Ascending aorta (tissue), 2 donors: Measurements from ENCODE around the gene TAS1R1. TPM values are rescaled to one million over a fixed set of nuclear protein-coding genes. Genes with fewer than 3 reads are reported as not detected.

ENCODE experiments used
- DNase-seq, 2 donors: peaks; one replicate each; pipeline ENCODE4 v3.0.0-alpha.2; 2019; ENCODE audit warnings: low spot score in 2 of 2
- H3K27ac ChIP-seq, 2 donors: fragments of 200-600 bp; sonication (generic); one replicate each; pipeline ENCODE4 v1.5.1; 2016 to 2017; ENCODE audit warnings: mild to moderate bottlenecking in 1 of 2
- H3K27me3 ChIP-seq: fragments of 200-600 bp; sonication (generic); one replicate; pipeline ENCODE4 v1.5.1; 2017
- H3K36me3 ChIP-seq, 2 donors: fragments of 200-600 bp; sonication (generic); one replicate each; pipeline ENCODE4 v1.5.1; 2016
- H3K4me1 ChIP-seq, 2 donors: fragments of 200-600 bp; sonication (generic); one replicate each; pipeline ENCODE4 v1.5.1; 2016 to 2017; ENCODE audit warnings: mild to moderate bottlenecking in 1 of 2
- H3K4me3 ChIP-seq, 2 donors: fragments of 200-600 bp; sonication (generic); one replicate each; pipeline ENCODE4 v1.5.1; 2016 to 2017; ENCODE audit warnings: mild to moderate bottlenecking in 1 of 2
- H3K9me3 ChIP-seq, 2 donors: fragments of 200-600 bp; sonication (generic); one replicate each; pipeline ENCODE4 v1.5.1; 2016
- intact Hi-C: fragments of 100-400 bp; cut with DNase I; formaldehyde crosslinking; loops from one replicate; pipeline ENCODE4 v1.15.1; 2023
- total RNA-seq: library from RNA; depleted of rRNA; stranded (reverse); fragments of >200 nt; gene quantifications from one replicate; pipeline ENCODE4 v1.1.0, GENCODE V29; 2016
- TF ChIP-seq, protein P1 (sequence below), 3 experiments: fragments of 200-600 bp in 2 of 3; fragments of 450-650 bp in 1 of 3; sonication (generic) in 2 of 3; IDR thresholded peaks; one replicate each; pipeline ENCODE4 v1.5.1; 2016 to 2019; ENCODE audit warnings: antibody characterized with exemption in 3 of 3, mild to moderate bottlenecking in 1 of 3, moderate library complexity in 1 of 3

TAS1R1 gene
- total RNA-seq, 1 donor from 2014 or later, result not detected

DNA sequence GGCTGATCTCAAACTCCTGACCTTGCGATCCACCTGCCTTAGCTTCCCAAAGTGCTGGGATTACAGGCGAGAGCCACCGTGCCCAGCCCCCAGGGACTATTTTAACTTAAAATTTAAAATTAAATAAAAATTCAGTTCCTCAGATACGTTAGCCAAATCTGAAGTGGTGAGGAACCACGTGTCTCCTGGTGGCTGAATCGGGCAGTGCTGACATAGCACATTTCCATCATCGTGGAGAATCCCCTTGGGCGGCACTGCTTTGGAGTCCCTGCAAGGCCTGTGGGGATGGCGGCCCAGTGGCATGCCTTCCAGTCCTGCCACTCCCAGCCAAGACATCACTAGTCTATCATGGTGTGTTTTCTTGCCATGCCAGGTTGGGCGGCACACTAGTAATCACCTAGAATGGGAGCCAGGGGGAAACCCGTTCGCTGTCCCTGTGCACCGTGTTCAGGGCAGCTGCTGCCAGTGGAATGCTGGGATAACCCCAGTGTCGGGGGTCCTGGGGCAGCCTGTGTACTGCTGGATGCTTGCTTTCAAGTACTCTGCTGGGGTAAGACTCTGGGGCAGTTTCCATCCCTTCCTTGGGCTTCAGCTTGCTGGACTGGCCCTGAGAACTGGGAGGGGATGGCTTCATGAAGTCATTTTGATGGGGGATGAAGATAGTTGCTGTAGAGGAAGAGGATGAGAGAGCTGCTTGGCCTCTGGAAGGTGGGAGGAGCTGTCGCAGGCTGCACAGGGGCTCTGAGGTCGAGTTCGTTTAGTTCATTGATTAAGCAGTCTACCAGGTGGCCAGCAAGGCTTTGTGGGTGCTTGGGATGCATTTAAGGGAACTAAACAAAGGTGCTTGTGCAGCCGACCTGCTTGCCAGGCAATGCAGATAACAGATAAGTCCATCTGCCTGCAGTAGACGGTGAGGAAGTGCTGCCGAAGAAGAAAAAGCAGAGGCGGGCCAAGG lies 29.3 kb downstream of the TAS1R1 start:
- Histone ChIP-seq H3K4me1 (peaks cover 15 to 32% of the 10 kb centered on the region in 2 donors), H3K27me3 (no peaks in the 10 kb centered on the region), H3K27ac (no peak overlapping the region), H3K9me3 (no peaks in the 10 kb centered on the region), H3K4me3 (no peak overlapping the region), H3K36me3 (peaks cover 12 to 18% of the 10 kb centered on the region in 2 donors)
- DNase-seq, result no peak
- TF ChIP-seq, protein P1, sequence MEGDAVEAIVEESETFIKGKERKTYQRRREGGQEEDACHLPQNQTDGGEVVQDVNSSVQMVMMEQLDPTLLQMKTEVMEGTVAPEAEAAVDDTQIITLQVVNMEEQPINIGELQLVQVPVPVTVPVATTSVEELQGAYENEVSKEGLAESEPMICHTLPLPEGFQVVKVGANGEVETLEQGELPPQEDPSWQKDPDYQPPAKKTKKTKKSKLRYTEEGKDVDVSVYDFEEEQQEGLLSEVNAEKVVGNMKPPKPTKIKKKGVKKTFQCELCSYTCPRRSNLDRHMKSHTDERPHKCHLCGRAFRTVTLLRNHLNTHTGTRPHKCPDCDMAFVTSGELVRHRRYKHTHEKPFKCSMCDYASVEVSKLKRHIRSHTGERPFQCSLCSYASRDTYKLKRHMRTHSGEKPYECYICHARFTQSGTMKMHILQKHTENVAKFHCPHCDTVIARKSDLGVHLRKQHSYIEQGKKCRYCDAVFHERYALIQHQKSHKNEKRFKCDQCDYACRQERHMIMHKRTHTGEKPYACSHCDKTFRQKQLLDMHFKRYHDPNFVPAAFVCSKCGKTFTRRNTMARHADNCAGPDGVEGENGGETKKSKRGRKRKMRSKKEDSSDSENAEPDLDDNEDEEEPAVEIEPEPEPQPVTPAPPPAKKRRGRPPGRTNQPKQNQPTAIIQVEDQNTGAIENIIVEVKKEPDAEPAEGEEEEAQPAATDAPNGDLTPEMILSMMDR (IDR thresholded peaks at IDR 0.05), result no peak
- intact Hi-C loops, result no loop called here

DNA sequence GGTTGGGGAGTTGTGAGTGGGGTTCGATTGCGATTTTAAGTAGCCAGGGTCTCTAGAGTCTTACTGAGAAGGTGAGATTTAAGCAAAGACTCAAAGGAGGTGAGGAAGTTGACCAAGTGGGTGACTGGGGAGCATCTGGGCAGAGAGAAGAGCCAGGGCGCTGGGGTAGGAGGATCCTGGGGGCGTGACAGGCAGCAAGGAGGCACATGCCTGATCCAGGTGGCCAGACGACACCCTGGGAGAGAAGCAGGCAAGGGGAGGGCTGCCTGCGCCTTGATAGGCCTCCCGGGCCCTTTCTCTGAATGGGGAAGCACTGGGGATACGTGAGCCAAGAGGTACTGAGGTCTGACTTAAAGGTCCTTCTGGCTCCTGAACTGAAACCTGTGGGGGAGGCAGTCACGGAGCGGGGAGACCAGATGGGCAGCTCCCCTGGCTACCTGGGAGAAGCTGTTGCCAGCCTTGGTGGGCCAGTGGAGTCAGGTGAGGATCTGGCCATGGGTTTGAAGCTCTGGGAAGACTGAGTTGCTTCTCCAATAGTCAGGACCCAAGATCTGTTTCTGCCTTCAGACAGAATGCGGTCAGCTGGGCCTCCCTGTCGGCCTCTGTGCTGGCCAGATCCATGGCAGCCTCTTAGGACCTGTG lies 30.1 kb downstream of the TAS1R1 start:
- Histone ChIP-seq H3K9me3 (no peaks in the 10 kb centered on the region), H3K27ac (no peak overlapping the region), H3K4me3 (no peak overlapping the region), H3K36me3 (peaks cover 20 to 26% of the 10 kb centered on the region in 2 donors), H3K27me3 (no peaks in the 10 kb centered on the region), H3K4me1 (peaks cover 14 to 37% of the 10 kb centered on the region in 2 donors)
- intact Hi-C loops, result no loop called here
- DNase-seq, result no peak
- TF ChIP-seq, protein P1 (IDR thresholded peaks at IDR 0.05), result no peak

DNA sequence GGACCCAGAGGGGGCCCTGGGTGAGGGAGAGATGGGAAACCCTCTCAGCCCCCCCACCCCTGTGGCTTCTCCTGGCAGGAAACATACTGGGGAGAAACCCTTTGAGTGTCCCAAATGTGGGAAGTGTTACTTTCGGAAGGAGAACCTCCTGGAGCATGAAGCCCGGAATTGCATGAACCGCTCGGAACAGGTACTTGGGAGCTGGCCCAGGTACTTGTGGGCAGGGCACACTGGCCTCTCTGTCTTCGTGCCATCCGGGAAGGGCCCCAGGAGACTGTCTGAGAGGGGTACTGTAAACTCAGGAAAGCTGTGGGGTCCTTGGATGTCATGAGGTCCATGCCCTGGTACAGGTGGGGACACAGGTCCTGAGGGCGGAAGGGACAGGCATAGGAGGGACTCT lies 30.7 kb downstream of the TAS1R1 start:
- peaks cover 12 to 39% of the 10 kb centered on the region in 2 donors for H3K4me1 ChIP-seq

DNA sequence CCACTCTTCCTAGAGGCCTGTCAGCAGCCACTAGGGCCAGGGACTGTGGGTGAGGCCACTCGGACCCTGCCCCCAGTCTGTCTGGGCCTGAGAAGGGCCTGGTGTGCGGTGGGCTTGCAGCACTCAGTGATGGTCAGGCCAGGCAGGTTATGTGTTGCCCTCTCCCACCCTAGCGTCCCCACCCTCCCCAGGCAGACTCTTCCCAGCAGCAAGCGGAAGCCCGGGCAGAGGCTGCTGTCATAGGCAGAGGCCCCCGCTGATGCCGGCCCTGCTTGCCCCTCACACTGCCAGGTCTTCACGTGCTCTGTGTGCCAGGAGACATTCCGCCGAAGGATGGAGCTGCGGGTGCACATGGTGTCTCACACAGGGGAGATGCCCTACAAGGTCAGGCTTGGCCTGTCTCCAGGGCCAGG lies 31.3 kb downstream of the TAS1R1 start:
- intact Hi-C loops, result no loop called here
- H3K27ac ChIP-seq, result peak overlapping the region in 1 of 2 donors; percentile 43
- no peaks in the 10 kb centered on the region for H3K27me3 ChIP-seq
- no peak for DNase-seq
- no peak overlapping the region for H3K4me3 ChIP-seq
- TF ChIP-seq, protein P1 (IDR thresholded peaks at IDR 0.05), result no peak
- H3K9me3 ChIP-seq, result no peaks in the 10 kb centered on the region
- peaks cover 7 to 37% of the 10 kb centered on the region in 2 donors for H3K4me1 ChIP-seq
- H3K36me3 ChIP-seq, result peaks cover 23 to 30% of the 10 kb centered on the region in 2 donors

More for the DNA sequence above, 30.7 kb downstream of the TAS1R1 start:
- Histone ChIP-seq H3K9me3 (no peaks in the 10 kb centered on the region), H3K27me3 (no peaks in the 10 kb centered on the region), H3K27ac (peak overlapping the region in 1 of 2 donors; percentile 43), H3K4me3 (no peak overlapping the region), H3K36me3 (peaks cover 23 to 30% of the 10 kb centered on the region in 2 donors)
- intact Hi-C loops, result no loop called here
- TF ChIP-seq, protein P1 (IDR thresholded peaks at IDR 0.05), result no peak
- DNase-seq, result no peak

DNA sequence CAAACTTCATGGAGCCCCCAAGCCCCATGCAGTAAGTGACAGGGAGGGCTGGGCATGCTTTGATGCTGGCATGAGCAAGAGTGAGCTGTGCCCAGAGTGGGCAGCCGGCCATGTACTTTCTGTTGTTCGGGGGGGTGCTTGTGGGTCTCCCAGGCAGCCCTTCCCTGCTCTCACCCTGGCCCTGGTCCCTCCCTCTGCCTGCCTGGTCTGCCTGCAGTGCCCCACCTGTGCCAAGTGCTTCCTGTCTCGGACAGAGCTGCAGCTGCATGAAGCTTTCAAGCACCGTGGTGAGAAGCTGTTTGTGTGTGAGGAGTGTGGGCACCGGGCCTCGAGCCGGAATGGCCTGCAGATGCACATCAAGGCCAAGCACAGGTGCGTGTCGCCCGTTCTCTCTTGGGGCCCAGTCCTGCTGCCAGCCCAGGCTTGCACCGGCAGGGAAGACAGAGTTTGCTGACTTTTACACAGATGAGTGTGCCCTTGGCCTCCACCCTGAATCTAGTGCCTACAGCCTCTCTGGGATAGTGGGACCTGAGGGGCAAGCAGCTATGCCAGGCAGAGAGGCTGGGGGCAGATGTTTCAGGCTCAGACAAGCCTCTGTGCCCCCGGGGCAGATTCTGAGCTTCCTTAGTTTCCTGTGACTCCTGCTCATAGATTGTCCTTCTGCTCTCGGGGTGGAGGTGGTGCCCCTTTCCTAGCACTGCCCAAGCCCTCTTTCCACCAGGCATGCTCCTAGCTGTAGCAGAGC lies 32.3 kb downstream of the TAS1R1 start:
- no peaks in the 10 kb centered on the region for H3K27me3 ChIP-seq
- H3K27ac ChIP-seq, result peak overlapping the region; percentile 2 to 43
- TF ChIP-seq, protein P1 (IDR thresholded peaks at IDR 0.05), result no peak
- intact Hi-C loops, result no loop called here
- H3K4me3 ChIP-seq, result no peak overlapping the region
- no peak for DNase-seq
- H3K4me1 ChIP-seq, result peaks cover 11 to 41% of the 10 kb centered on the region in 2 donors
- H3K36me3 ChIP-seq, result peaks cover 30 to 32% of the 10 kb centered on the region in 2 donors
- H3K9me3 ChIP-seq, result no peaks in the 10 kb centered on the region
